ENCODE results near the gene AOAH.
"Not testable (repeated sequence)": the region's sequence is repeated elsewhere in the genome, so short reads cannot be mapped to it uniquely, and the experiment has no call there.

The AOAH gene

GRCh38 chr7:36466001-36466400 is 258.3 kb downstream of the AOAH start:
- DNase-seq (ENCODE audit: low spot score) = not testable (repeated sequence)

- no peak for DNase-seq (ENCODE audit: low spot score)
Measured at GRCh38 chr7:36464271-36464670, 260.0 kb downstream of the AOAH start.

All from hematopoietic multipotent progenitor cell treated with erythropoietin and hydrocortisone succinate and interleukin-3 and kit ligand, for 15 days (in vitro differentiated cells).